C4-2B (cell line): ENCODE results near the gene EPS15.

Experiments
- H3K27ac ChIP-seq: fragments of 450-650 bp; 2 replicates; pipeline ENCODE4 v1.5.1; 2017
- CTCF ChIP-seq: fragments of 450-650 bp; conservative IDR thresholded peaks from 2 replicates; pipeline ENCODE4 v1.5.1; 2017; ENCODE audit warnings: mild to moderate bottlenecking
- ZFX ChIP-seq: fragments of 450-650 bp; IDR thresholded peaks from 2 replicates; pipeline ENCODE4 v1.6.1; 2017

Gene EPS15

GRCh38 chr1:51519048-51519864, at the start of gene EPS15:
TSS of gene EPS15 (minus strand) at chr1:51519266. CDS start at chr1:51519231, 35 bp downstream.
- H3K27ac ChIP-seq: peak within 1 kb of the TSS; percentile 88
- TF ChIP-seq ZFX (peak; percentile 72), CTCF (no peak)

DNA sequence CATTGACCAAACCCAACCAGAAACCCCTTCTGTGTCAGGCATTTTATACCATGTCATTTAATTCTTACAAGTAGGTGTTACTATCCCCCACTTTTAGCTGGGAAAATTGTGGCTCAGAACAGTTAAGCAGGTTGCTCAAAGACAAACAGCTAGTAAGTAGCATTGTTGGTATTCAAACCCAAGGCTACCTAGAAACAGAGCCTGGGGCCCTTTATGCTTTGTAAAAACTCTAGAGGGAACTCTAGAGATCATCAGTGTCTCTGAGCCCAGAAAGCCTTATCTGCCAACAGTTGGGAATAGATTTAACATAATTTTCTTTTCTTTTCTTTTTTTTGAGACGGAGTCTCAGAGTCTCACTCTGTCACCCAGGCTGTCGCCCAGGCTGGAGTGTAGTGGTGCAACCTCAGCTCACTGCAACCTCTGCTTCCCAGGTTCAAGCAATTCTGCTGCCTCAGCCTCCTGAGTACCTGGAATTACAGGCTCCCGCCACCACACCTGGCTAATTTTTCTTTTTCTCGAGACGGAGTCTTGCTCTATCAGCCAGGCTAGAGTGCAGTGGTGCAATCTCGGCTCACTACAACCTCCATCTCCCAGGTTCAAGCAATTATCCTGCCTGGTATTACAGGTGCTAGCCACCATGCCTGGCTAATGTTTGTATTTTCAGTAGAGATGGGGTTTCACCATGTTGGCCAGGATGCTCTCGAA, 49.3 kb upstream of the EPS15 start:
- H3K27ac ChIP-seq: peak overlapping the region; percentile 91
- TF ChIP-seq CTCF (peak; percentile 13; the same call in 1 of the 2 replicates), ZFX (no peak)

DNA sequence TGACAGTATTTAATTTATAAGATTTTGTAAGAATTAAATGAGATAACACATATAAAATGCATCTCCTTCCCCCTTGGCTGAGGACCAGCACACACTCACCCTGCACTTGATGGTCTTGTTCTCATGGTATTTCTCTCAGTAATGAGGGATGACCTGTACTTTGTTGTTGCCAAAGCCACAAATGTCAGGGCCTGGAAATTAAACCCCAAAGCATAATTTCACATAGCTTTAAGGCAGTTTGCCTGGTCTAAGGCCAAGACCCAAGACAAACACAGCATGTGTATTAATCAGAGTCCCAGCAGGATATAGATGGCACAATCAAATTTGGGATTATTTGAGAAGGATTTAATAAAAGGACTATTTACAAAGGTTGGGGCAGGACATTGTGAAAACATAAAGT, 48.6 kb upstream of the EPS15 start:
- H3K27ac ChIP-seq: peak overlapping the region; percentile 91; the same call in 1 of the 2 replicates
- TF ChIP-seq ZFX: no peak

DNA sequence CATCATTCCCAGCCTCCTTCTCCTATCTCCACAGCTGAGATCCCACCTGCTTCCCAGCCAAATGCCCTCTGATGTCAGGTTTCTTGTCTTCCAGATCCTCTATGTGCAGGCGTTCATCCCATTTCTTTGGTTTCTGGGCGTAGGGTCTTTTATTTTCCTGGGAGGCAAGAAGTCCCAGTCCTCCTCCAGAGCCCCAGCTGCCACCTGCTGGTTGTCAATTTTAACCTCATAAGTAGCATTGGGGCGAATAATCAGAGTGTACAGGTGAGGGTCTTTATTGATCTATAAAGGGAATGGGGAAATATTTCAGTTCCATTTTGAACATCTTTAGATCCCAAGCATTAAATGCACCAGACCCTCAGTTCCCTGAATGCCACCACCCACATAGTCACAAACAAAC, 47.2 kb upstream of the EPS15 start:
- H3K27ac ChIP-seq: peak overlapping the region; percentile 91
- TF ChIP-seq CTCF: peak; percentile 25
- no peak for TF ChIP-seq ZFX

DNA sequence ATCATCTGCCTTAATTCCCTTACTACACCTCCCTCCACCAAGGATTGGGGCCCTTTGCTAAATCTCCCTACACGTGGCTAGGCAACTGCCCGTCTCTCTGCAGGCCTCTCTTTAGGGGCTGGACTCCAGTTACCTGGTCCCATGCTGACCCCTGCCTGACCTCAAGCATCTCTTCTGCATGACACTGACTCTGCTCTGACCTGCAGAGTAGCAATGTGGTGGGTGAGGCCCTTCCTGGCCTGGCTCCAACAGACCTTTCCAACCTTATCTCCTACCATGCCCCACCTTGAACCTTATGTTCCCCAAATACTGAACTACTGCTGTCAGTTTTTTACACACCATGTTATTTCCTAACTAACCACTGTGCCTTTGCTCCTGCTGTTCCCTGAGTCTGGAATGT, 45.9 kb upstream of the EPS15 start:
- TF ChIP-seq CTCF (no peak), ZFX (no peak)
- peak overlapping the region; percentile 30 for H3K27ac ChIP-seq

DNA sequence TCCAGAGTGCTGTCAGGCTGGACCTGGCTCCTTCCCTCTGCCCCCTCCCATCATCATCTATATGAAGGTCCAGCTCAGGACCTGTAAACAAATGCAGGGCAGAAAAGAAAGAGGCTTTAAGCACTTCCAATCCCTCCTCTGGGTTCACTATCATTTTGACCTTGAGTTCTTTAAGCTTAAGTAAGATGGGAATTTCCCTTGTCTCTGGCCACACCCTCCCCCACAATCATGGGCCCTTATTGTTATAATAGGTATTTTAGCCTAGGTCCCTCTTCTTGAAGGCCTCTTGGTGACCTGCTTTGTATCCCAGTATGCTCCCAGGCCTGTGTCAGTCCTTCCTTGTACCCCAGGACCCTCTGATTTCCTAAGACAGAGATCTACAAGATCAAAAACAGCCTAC, 45.1 kb upstream of the EPS15 start:
- no peak for TF ChIP-seq CTCF
- TF ChIP-seq ZFX: no peak
- H3K27ac ChIP-seq: peak overlapping the region; percentile 30; the same call in 1 of the 2 replicates

DNA sequence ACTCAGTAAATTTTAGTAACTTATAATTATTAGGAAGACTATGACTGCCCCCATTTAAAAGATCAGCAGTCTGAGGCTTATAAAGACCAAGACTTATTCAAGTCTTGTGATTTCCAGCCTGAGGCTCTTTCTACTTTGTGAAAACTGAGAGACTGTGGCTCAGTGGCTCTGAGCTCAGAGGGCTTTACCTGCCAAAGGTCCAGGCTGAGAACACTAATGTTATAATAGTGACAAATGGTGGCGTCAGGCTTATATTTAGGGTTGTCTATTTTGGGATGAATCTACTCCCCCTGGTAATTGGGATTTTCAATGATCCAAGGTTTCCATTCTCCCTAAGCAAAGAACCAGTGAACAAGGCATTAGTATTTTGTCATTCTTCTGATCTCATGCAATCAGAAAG, 42.6 kb upstream of the EPS15 start:
- H3K27ac ChIP-seq: no peak overlapping the region
- TF ChIP-seq ZFX (no peak), CTCF (no peak)

DNA sequence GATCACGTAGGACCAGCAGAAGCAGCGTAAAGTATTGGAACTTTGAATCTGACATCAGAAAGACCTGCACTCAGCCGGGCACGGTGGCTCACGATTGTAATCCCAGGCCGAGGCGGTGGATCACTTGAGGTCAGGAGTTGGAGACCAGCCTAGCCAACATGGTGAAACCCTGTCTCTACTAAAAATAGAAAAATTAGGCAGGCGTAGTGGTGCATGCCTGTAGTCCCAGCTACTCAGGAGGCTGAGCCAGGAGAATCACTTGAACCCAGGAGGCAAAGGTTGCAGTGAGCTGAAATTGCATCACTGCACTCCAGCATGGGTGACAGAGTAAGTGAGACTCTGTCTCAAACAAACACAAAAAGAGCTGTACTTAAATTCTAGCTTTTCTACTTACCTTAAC, 41.8 kb upstream of the EPS15 start:
- H3K27ac ChIP-seq: peak overlapping the region; percentile 58
